ENCODE measurements around the gene DTNBP1.

The DTNBP1 gene

GRCh38 chr6:15623276-15624116, 39.3 kb downstream of the DTNBP1 start:
- DNase-seq: peak; percentile 17

- DNase-seq: no peak
These were observed 40.6 kb downstream of the DTNBP1 start for GRCh38 chr6:15622045-15622740.

GRCh38 chr6:15621203-15622044, 41.4 kb downstream of the DTNBP1 start:
- no peak for DNase-seq

DNA sequence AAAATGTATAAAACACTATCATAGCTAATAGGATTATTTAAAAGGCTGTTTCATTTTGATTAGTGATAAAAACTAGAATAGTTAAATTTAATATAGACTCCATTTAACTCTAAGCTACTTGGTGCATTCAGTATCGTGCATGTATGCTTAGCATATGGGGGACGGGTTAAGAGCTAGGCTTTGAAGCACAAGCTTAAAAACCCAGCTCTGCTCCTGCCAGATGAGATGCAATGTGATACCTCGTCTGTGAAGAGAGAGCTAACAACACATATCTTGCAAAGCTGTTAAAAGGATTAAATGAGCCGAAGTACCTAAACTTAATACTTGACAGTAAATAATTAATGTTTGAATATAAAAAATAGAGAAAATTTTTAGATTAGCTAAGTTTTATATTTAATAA, 42.2 kb downstream of the DTNBP1 start:
- no peak for DNase-seq

DNA sequence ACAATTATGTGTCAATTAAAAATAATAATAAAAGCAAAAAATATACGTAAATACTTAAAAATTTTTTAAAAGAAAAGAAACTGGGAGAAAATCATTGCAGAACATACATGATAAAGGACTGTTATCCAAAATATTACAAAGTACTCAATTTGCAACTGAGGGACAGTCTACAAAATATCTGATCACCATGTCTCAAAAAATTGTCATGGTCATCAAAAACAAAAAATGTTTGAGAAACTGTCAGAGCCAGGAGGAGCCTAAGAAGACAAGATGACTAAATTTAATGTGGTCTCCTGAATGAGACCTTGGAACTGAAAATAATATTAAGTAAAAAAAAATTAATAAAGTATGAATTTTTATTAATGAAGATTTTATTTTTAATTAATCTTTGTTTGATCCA, 43.5 kb downstream of the DTNBP1 start:
- no peak for DNase-seq

GRCh38 chr6:15618685-15619084, 44.1 kb downstream of the DTNBP1 start:
- no peak for DNase-seq

- DNase-seq: no peak
These were observed 46.6 kb downstream of the DTNBP1 start for GRCh38 chr6:15616261-15616660.

- no peak for DNase-seq
These were observed 47.0 kb downstream of the DTNBP1 start for GRCh38 chr6:15615802-15616201.

GRCh38 chr6:15614277-15614676, 48.6 kb downstream of the DTNBP1 start:
- DNase-seq: no peak

GRCh38 chr6:15608396-15608795, 54.4 kb downstream of the DTNBP1 start:
- DNase-seq: no peak

GRCh38 chr6:15607603-15608002, 55.2 kb downstream of the DTNBP1 start:
- DNase-seq: no peak

DNA sequence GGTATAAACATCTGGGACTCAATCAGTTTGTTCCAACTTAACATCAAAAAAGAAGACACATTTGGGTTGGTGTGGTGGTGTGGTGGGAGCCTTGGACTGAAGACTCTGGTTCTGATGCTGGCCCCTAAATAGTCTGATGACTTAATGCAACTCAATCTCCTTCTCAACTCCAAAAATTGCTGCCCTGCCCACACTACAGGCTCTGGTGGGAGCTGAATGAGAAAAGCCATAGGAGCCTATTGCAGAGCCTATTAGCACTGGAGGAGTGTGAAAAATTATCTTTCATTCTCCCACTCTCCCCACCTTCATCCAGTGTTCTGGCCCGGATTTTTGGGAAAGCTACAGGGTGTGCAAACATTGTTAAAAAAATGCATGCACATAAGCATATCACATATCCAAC, 56.5 kb downstream of the DTNBP1 start:
- DNase-seq: no peak

DNA sequence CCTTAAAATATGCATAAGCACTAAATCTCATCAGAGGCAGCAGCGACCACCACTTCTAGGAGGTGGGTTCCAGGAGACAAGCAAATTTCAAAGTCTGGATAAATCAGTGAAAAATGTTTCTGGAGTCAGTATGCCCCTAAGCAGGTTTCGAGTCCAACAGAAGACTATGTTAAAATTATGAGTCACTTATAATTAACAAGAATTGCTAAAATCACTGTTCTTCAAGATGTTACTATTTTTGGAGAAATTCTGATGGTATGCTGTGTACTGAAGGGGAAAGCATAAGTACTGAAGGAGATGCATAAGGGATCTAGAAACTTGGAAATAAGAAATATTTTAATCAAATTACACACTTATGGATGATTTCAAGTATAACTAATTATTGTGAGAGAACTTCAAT, 58.0 kb downstream of the DTNBP1 start:
- DNase-seq: no peak

GRCh38 chr6:15602154-15602553, 60.7 kb downstream of the DTNBP1 start:
- DNase-seq: no peak

DNA sequence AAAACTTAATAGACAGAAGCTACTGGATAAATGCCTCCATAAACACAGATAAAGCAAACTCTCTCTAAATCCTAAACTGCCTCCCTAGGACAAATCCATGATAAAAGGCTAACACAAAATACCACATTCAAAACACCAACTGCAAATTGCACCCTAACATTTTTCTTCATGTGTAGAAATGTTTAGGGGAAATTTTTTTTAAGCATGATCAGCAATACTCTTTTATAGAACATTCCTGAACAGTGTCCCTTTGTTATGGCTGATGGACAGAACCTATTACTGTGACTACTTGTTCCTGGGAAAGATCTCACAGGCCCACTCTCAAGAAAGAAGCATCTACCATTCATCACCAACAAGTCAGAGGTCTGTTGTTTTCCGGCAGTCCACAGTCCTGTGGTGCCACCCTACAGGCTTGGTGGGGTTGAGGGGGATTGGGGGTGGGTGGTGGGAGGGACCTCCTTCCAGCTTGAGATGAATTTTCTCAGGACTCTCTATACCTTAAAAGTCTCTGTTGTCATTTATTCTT, 64.5 kb downstream of the DTNBP1 start:
- DNase-seq: no peak

DNA sequence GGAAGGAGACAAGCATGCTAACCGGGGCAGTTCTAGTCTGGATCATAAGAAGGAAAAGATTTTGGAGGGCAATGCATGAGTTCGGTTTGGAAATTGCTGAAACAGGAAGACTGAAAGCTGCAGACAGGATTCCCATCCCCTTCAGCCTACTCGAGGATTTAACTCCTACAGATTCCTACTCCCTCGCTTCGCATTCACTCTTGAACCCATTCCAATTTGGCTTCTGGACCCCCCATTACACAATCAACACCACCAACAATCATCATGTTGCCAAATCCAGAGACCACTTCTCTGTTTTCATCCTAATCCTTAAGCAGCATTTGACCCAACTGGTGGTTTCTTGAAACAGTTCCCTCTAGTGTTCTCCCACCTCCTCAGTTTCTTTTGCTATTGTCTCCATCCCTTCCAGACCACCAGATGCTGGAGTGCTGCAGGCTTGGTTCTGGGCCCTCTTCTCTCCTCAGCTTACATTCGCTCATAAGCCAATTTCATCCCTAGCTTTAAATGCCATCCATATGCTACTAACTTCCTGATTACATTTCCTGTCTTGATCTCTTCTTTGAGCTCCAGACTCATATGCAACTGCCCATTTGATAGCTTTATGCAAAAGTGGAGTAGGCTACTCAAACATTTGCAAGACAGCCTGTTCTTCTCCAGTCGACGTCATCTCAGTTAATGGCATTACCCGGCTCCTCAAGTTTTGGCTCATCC, 66.5 kb downstream of the DTNBP1 start:
- DNase-seq: no peak

GRCh38 chr6:15595461-15596173, 67.2 kb downstream of the DTNBP1 start:
- no peak for DNase-seq

DNA sequence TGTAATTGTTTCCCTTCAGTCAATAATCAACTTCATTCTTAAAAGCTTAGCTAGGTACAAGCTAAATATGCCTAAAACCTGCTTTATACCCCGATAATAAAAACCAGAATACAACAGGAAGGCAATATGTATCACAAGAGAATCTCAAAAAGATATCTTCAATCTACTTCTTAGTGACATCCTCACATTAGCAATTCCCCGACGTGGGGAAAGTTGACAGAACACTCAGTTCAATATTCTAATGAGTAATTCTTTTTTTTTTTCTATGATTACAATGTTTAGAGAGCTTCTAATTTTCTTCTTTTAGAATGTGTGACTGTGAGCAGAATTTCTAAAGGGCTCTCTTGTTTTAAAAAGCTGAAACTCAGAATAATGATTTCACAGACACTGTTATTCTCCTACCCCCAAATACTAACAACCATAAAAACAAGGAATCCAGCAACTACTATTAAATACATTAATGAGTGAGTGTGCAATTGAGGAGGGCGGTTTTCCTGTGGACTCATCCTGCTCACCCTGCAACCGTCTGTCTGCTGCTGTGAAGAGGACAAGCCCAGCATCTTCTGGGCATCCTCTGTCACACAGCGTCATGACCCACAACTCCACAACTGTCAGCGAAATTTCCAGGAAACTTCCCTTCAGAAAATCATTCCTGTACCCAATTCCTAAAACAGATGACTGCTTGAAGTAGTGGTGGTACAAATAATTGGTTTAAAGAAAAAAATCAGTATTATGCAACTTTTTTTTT, 68.1 kb downstream of the DTNBP1 start:
- DNase-seq: no peak

DNA sequence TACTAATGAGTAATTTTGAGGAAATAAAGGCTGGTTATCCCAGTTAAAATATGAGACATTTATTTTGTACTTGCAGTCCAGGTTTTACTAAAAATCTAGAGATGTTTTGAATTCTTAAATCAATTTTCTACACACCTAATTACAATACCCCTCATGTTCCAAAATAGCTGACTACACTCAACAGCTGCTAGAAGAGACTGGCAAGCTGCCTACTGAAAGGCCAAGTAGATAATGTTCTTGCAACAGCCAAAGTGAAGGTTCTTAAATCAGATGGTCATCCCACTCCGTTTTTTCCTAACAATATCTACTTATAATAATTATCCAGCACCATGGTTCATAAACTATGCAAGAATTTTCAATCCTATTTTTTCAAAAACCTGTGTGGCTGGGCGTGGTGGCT, 69.0 kb downstream of the DTNBP1 start:
- no peak for DNase-seq

DNA sequence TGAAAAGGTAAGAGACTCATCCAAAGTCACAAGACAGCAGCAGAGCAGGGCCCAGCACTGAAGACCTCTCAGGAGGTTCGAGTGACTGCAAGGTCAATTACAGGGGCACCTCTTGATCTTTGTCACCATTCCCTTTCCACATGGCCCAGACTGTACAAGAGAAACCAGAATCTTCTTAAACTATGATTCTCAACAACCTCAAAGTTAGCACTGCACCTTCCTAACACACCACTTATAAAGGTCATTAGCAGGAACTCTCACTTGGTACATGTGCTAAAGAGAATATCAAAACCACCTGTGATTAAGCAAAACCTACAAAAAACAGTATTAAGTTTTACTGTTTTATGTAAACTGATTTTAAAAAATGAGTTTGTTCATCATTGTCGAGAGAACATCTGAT, 70.2 kb downstream of the DTNBP1 start:
- DNase-seq: no peak

GRCh38 chr6:15588971-15589634, 73.7 kb downstream of the DTNBP1 start:
- DNase-seq: peak; percentile 4
